AG04450 (cell line): Measurements from ENCODE around the gene CHI3L1. TPM values are rescaled to one million over a fixed set of nuclear protein-coding genes. Genes with fewer than 3 reads are reported as not detected.

Experiments
- CTCF ChIA-PET: fragments of 300-600, 350-600 bp; formaldehyde crosslinking; extraction: SDS; loops from one replicate; lab custom pipeline; 2022; ENCODE audit warnings: antibody characterized with exemption, inconsistent platforms; lab: Charles Lee
- POLR2A ChIA-PET: fragments of 350-600 bp; formaldehyde crosslinking; extraction: SDS; loops from one replicate; lab custom pipeline; 2021; ENCODE audit warnings: antibody characterized with exemption, inconsistent platforms; lab: Yijun Ruan, JAX
- DNase-seq: peaks from one replicate; pipeline ENCODE4 v3.0.0-alpha.2; 2011; ENCODE audit warnings: low read depth, low spot score
- H3K27ac ChIP-seq: one replicate; pipeline ENCODE4 v1.5.1; 2012; ENCODE audit warnings: low read depth, low read length, control low read depth
- H3K27me3 ChIP-seq: one replicate; pipeline ENCODE4 v1.6.0; 2012; ENCODE audit warnings: low read length; ENCODE audit not compliant: control insufficient read depth, insufficient read depth
- H3K4me3 ChIP-seq: 2 replicates; pipeline ENCODE4 v1.5.1; 2011; ENCODE audit warnings: mild to moderate bottlenecking, low read depth, low read length, control low read depth
- H3K9me3 ChIP-seq: 2 replicates; pipeline ENCODE4 v1.5.1; 2012; ENCODE audit warnings: low read length; ENCODE audit not compliant: control insufficient read depth, insufficient read depth
- CTCF ChIP-seq: IDR thresholded peaks from 2 replicates; pipeline ENCODE4 v1.5.1; 2011; ENCODE audit warnings: low read depth, low read length, control low read depth, inconsistent platforms
- polyA plus RNA-seq: library from polyadenylated mRNA; depleted of rRNA; stranded (reverse); fragments of >200 nt; gene quantifications from 2 replicates; pipeline ENCODE4 v1.2.3, GENCODE V29; 2011

The CHI3L1 gene
- polyA plus RNA-seq, 1 experiment, result 6.4 TPM

- CTCF ChIA-PET, result interaction anchor here (5.6 kb wide), 1 partner anchor 18 kb away, joined by 24 read pairs; no protein-coding TSS in a partner anchor
- H3K27ac ChIP-seq, result no peak overlapping the region
- DNase-seq, result no peak
- H3K4me3 ChIP-seq, result no peak overlapping the region
- H3K27me3 ChIP-seq, result peaks cover 39% of the 10 kb centered on the region
- no peaks in the 10 kb centered on the region for H3K9me3 ChIP-seq
- TF ChIP-seq CTCF, result no peak
- POLR2A ChIA-PET, result no interaction called here
Measured at GRCh38 chr1:203136409-203137042, 50.0 kb downstream of the CHI3L1 start.

GRCh38 chr1:203135636-203136305 is 50.7 kb downstream of the CHI3L1 start:
- no peak for DNase-seq
- no peak overlapping the region for H3K27ac ChIP-seq
- TF ChIP-seq CTCF, result no peak

GRCh38 chr1:203133970-203134725 is 52.4 kb downstream of the CHI3L1 start:
- Histone ChIP-seq H3K4me3 (no peak overlapping the region), H3K27me3 (peaks cover 33% of the 10 kb centered on the region), H3K9me3 (no peaks in the 10 kb centered on the region), H3K27ac (no peak overlapping the region)
- DNase-seq, result no peak
- POLR2A ChIA-PET, result no interaction called here
- TF ChIP-seq CTCF, result no peak
- CTCF ChIA-PET, result interaction anchor here (1.4 to 5.6 kb wide), 2 partner anchors 13 to 16 kb away, joined by 3 to 24 read pairs; no protein-coding TSS in a partner anchor

More at GRCh38 chr1:203135636-203136305, 50.7 kb downstream of the CHI3L1 start:
- no peaks in the 10 kb centered on the region for H3K9me3 ChIP-seq
- ChIA-PET POLR2A (no interaction called here), CTCF (interaction anchor here (5.6 kb wide), 1 partner anchor 17 kb away, joined by 24 read pairs; no protein-coding TSS in a partner anchor)
- no peak overlapping the region for H3K4me3 ChIP-seq
- peaks cover 35% of the 10 kb centered on the region for H3K27me3 ChIP-seq

GRCh38 chr1:203131548-203132200 is 54.8 kb downstream of the CHI3L1 start:
- no peak overlapping the region for H3K27ac ChIP-seq
- no peak for TF ChIP-seq CTCF
- ChIA-PET POLR2A (no interaction called here), CTCF (interaction anchor here (1.3 to 5.6 kb wide), 3 partner anchors 13 to 84 kb away, joined by 7 to 24 read pairs (median 9); no protein-coding TSS in a partner anchor)
- no peak overlapping the region for H3K4me3 ChIP-seq
- no peaks in the 10 kb centered on the region; the same call in 1 of the 2 replicates for H3K9me3 ChIP-seq
- peaks cover 33% of the 10 kb centered on the region for H3K27me3 ChIP-seq
- DNase-seq, result no peak
